ENCODE data around the gene XKR8. TPM values are rescaled to one million over a fixed set of nuclear protein-coding genes. Genes with fewer than 3 reads are reported as not detected.

XKR8 gene
- total RNA-seq, 2 experiments from 2014 or later: 5.4 to 5.5 TPM

GRCh38 chr1:27922272-27922671, 37.5 kb upstream of the XKR8 start:
- no peak overlapping the region for H3K27ac Mint-ChIP-seq
- H3K4me3 ChIP-seq (ENCODE audit: low read length): no peak overlapping the region

GRCh38 chr1:27928216-27928954, 31.4 kb upstream of the XKR8 start:
- intact Hi-C loops (cut with DNase I, micrococcal nuclease): no loop called here
- Histone ChIP-seq H3K4me1 (ENCODE audit: insufficient read depth, low read length) (no peaks in the 10 kb centered on the region), H3K27ac (ENCODE audit: low read depth in 1 of 2, low read length in 2 of 2) (no peak overlapping the region), H3K4me3 (ENCODE audit: low read length) (no peak overlapping the region), H3K36me3 (ENCODE audit: insufficient read depth, low read length) (no peaks in the 10 kb centered on the region), H3K27me3 (ENCODE audit: control insufficient read depth in 1 of 2, insufficient read depth in 2 of 2, low read length in 2 of 2) (no peaks in the 10 kb centered on the region), H3K9me3 (ENCODE audit: control insufficient read depth in 1 of 2, insufficient read depth in 1 of 2, low read length in 2 of 2) (no peaks in the 10 kb centered on the region)
- TF ChIP-seq, protein P1, sequence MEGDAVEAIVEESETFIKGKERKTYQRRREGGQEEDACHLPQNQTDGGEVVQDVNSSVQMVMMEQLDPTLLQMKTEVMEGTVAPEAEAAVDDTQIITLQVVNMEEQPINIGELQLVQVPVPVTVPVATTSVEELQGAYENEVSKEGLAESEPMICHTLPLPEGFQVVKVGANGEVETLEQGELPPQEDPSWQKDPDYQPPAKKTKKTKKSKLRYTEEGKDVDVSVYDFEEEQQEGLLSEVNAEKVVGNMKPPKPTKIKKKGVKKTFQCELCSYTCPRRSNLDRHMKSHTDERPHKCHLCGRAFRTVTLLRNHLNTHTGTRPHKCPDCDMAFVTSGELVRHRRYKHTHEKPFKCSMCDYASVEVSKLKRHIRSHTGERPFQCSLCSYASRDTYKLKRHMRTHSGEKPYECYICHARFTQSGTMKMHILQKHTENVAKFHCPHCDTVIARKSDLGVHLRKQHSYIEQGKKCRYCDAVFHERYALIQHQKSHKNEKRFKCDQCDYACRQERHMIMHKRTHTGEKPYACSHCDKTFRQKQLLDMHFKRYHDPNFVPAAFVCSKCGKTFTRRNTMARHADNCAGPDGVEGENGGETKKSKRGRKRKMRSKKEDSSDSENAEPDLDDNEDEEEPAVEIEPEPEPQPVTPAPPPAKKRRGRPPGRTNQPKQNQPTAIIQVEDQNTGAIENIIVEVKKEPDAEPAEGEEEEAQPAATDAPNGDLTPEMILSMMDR (IDR thresholded peaks at IDR 0.05): no peak
- no peaks in the 10 kb centered on the region for H3K9me3 Mint-ChIP-seq
- ATAC-seq (ENCODE audit: poor library complexity) (no peak), DNase-seq (no peak)
- ChIA-PET POLR2A (no interaction called here), CTCF (no interaction called here)
- no peak overlapping the region for H3K4me3 Mint-ChIP-seq
- H3K27me3 Mint-ChIP-seq: peaks cover 7% of the 10 kb centered on the region
- H3K4me1 Mint-ChIP-seq (ENCODE audit: low read depth): no peaks in the 10 kb centered on the region
- no peak overlapping the region for H3K27ac Mint-ChIP-seq
- H3K36me3 Mint-ChIP-seq (ENCODE audit: low read depth): no peaks in the 10 kb centered on the region

More at GRCh38 chr1:27922272-27922671, 37.5 kb upstream of the XKR8 start:
- DNase-seq: no peak
- ChIA-PET CTCF (no interaction called here), POLR2A (no interaction called here)
- Histone ChIP-seq H3K4me1 (ENCODE audit: insufficient read depth, low read length) (no peaks in the 10 kb centered on the region), H3K9me3 (ENCODE audit: control insufficient read depth in 1 of 2, insufficient read depth in 1 of 2, low read length in 2 of 2) (no peaks in the 10 kb centered on the region), H3K27me3 (ENCODE audit: control insufficient read depth in 1 of 2, insufficient read depth in 2 of 2, low read length in 2 of 2) (no peaks in the 10 kb centered on the region), H3K27ac (ENCODE audit: low read depth in 1 of 2, low read length in 2 of 2) (no peak overlapping the region), H3K36me3 (ENCODE audit: insufficient read depth, low read length) (no peaks in the 10 kb centered on the region)
- intact Hi-C loops (cut with DNase I, micrococcal nuclease): no loop called here
- Mint-ChIP-seq H3K36me3 (ENCODE audit: low read depth) (no peaks in the 10 kb centered on the region), H3K27me3 (no peaks in the 10 kb centered on the region), H3K4me3 (no peak overlapping the region), H3K4me1 (ENCODE audit: low read depth) (no peaks in the 10 kb centered on the region), H3K9me3 (no peaks in the 10 kb centered on the region)
- TF ChIP-seq, protein P1 (IDR thresholded peaks at IDR 0.05): no peak
- no peak for ATAC-seq (ENCODE audit: poor library complexity)

- ChIA-PET CTCF (interaction anchor here (0.9 kb wide), 1 partner anchor 29 kb away, joined by 3 read pairs; no protein-coding TSS in a partner anchor), POLR2A (no interaction called here)
- no peaks in the 10 kb centered on the region for H3K36me3 ChIP-seq (ENCODE audit: insufficient read depth, low read length)
- H3K4me3 ChIP-seq (ENCODE audit: low read length): no peak overlapping the region
- ATAC-seq (ENCODE audit: poor library complexity): no peak
- no peak overlapping the region for H3K4me3 Mint-ChIP-seq
- no peaks in the 10 kb centered on the region for H3K9me3 ChIP-seq (ENCODE audit: control insufficient read depth in 1 of 2, insufficient read depth in 1 of 2, low read length in 2 of 2)
- no peak overlapping the region for H3K27ac ChIP-seq (ENCODE audit: low read depth in 1 of 2, low read length in 2 of 2)
- no peaks in the 10 kb centered on the region for H3K9me3 Mint-ChIP-seq
- no peaks in the 10 kb centered on the region for H3K36me3 Mint-ChIP-seq (ENCODE audit: low read depth)
- DNase-seq: no peak
- H3K27ac Mint-ChIP-seq: no peak overlapping the region
- H3K4me1 Mint-ChIP-seq (ENCODE audit: low read depth): peaks cover 9% of the 10 kb centered on the region
- TF ChIP-seq, protein P1 (IDR thresholded peaks at IDR 0.05): no peak
- H3K4me1 ChIP-seq (ENCODE audit: insufficient read depth, low read length): peaks cover 9% of the 10 kb centered on the region
- peaks cover 24% of the 10 kb centered on the region for H3K27me3 Mint-ChIP-seq
- intact Hi-C loops (cut with DNase I, micrococcal nuclease): no loop called here
- peaks cover 0 to 9% of the 10 kb centered on the region in 2 experiments for H3K27me3 ChIP-seq (ENCODE audit: control insufficient read depth in 1 of 2, insufficient read depth in 2 of 2, low read length in 2 of 2)
Observed at GRCh38 chr1:27931184-27931583, 28.6 kb upstream of the XKR8 start.
